ENCODE data around the gene DEF6. TPM values are rescaled to one million over a fixed set of nuclear protein-coding genes. Genes with fewer than 3 reads are reported as not detected.
A peak's percentile ranks its signal among the peaks of the same experiment; 100 is the strongest.

The DEF6 gene
- total and polyA plus RNA-seq, 2 of the 13 experiments (the other 11 are each of a cell fraction or from before 2014, with no cell fraction given): 5.2 to 10.0 TPM

GRCh38 chr6:35297601-35298481, at the start of gene DEF6 (continued):
- no peak; the same call in 1 of the 2 replicates for TF ChIP-seq ZNF296 (CRISPR knock-in tag; conservative IDR thresholded peaks at IDR 0.05)
- peak; percentile 19; the same call in 1 of the 2 replicates for TF ChIP-seq USF2 (IDR thresholded peaks at IDR 0.05; ENCODE audit: low read depth, low read length)
- no peak for TF ChIP-seq USF2 (CRISPR knock-in tag; IDR thresholded peaks at IDR 0.05; ENCODE audit: borderline replicate concordance)
- TF ChIP-seq NFAT5 (CRISPR knock-in tag; IDR thresholded peaks at IDR 0.05): no peak; the same call in 1 of the 2 replicates
- no peak for TF ChIP-seq HMG20B (CRISPR knock-in tag; conservative IDR thresholded peaks at IDR 0.05)
- no peak for TF ChIP-seq HNRNPH1 (optimal IDR thresholded peaks at IDR 0.05; ENCODE audit: low read depth, low read length)
- TF ChIP-seq RFX3 (CRISPR knock-in tag; IDR thresholded peaks at IDR 0.05): no peak; the same call in 1 of the 2 replicates
- TF ChIP-seq DRAP1 (CRISPR knock-in tag; IDR thresholded peaks at IDR 0.05): peak; percentile 61
- peak; percentile 55; the same call in 1 of the 2 replicates for TF ChIP-seq ZNF256 (CRISPR knock-in tag; conservative IDR thresholded peaks at IDR 0.05)
- no peak; the same call in 1 of the 2 replicates for TF ChIP-seq ZNF629 (CRISPR knock-in tag; conservative IDR thresholded peaks at IDR 0.05)
- TF ChIP-seq RBFOX2 (IDR thresholded peaks at IDR 0.05; ENCODE audit: low read depth, low read length): peak; percentile 68
- peak; percentile 85 for TF ChIP-seq IRF2 (CRISPR knock-in tag; IDR thresholded peaks at IDR 0.05)
- peak; percentile 75; the same call in 1 of the 2 replicates for TF ChIP-seq ZNF234 (CRISPR knock-in tag; conservative IDR thresholded peaks at IDR 0.05)
- TF ChIP-seq MTERF4 (CRISPR knock-in tag; IDR thresholded peaks at IDR 0.05): peak; percentile 89; the same call in 1 of the 2 replicates
- TF ChIP-seq CREBL2 (CRISPR knock-in tag; IDR thresholded peaks at IDR 0.05; ENCODE audit: borderline replicate concordance): peak; percentile 85; the same call in 1 of the 2 replicates
- TF ChIP-seq ZNF547 (CRISPR knock-in tag; IDR thresholded peaks at IDR 0.05): peak; percentile 60; the same call in 1 of the 2 replicates
- peak; percentile 55; the same call in 1 of the 2 replicates for TF ChIP-seq MAZ (IDR thresholded peaks at IDR 0.05; ENCODE audit: borderline replicate concordance, low read depth, low read length)
- peak; percentile 87 for TF ChIP-seq MAZ (CRISPR knock-in tag; IDR thresholded peaks at IDR 0.05; ENCODE audit: low read depth)

Data from HepG2 (cell line).